ENCODE results near the gene MGLL.

DNA sequence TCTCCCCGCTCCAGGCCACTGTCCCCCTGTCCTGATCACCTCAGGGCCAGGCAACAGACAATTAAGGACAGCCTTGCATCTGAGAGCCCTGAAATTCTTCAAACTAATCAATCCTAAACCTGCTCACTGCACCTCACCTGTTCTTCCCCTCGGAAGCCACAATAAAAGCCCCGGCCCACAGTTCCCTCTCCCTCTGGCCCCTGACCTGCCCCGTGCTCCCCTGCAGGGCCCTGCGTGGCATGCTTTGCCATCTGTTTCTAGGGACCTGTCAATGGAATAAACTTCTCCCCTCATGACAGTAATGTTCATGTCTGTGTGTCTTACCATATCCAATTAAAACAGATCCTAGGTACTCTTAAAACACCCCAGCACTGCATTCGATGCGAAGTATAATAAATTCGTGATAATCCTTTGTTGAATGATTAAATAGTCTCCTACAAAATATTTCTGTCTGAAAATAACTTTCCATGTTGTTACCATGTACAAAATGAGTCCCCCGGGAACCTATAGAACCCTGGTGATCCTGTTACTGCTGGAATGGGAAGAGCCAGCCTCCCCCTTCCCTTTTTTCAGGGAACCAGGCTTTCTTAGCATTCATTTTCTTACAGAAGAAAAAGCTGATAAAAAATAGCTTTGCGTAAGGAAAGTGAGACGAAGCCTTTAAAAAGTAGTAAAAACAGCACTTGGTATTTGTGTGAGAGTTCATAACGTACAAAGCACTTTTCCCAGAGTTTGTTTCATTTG, 90.6 kb downstream of the MGLL start:
- TF ChIP-seq GATA2 (IDR thresholded peaks at IDR 0.05; ENCODE audit: low read depth, low read length) (no peak), GATA3 (IDR thresholded peaks at IDR 0.05; ENCODE audit: low read depth, low read length) (no peak)
